Mesenchymal stem cell (in vitro differentiated cells and primary cell): Measurements from ENCODE around the gene SKP2.
"Not testable (repeated sequence)": the region's sequence is repeated elsewhere in the genome, so short reads cannot be mapped to it uniquely, and the experiment has no call there.

Experiments used
- DNase-seq: peaks from one replicate; pipeline ENCODE4 v3.0.0-alpha.2; 2013
- H2AFZ ChIP-seq: one replicate; pipeline ENCODE4 v1.6.1; 2013; ENCODE audit warnings: low read depth, mild to moderate bottlenecking, control low read depth, inconsistent platforms, low read length, moderate library complexity
- H2AK5ac ChIP-seq: 2 replicates; pipeline ENCODE4 v1.6.1; 2013; ENCODE audit warnings: low read length, moderate library complexity, mild to moderate bottlenecking, inconsistent platforms; ENCODE audit not compliant: severe bottlenecking
- H2BK120ac ChIP-seq: one replicate; pipeline ENCODE4 v1.6.1; 2013; ENCODE audit warnings: low read depth, mild to moderate bottlenecking, inconsistent platforms, low read length, moderate library complexity
- H2BK12ac ChIP-seq, 2 experiments: one replicate each; pipeline ENCODE4 v1.6.1; 2013; ENCODE audit warnings: inconsistent platforms in 2 of 2, low read length in 2 of 2, mild to moderate bottlenecking in 2 of 2, moderate library complexity in 2 of 2, control low read depth in 1 of 2
- H2BK15ac ChIP-seq: one replicate; pipeline ENCODE4 v1.6.1; 2013; ENCODE audit warnings: mild to moderate bottlenecking, low read depth, inconsistent platforms; ENCODE audit not compliant: poor library complexity, severe bottlenecking
- H2BK5ac ChIP-seq: 2 replicates; pipeline ENCODE4 v1.6.1; 2013; ENCODE audit warnings: low read depth, mild to moderate bottlenecking, low read length, control low read depth, inconsistent platforms; ENCODE audit not compliant: poor library complexity, severe bottlenecking
- H3K14ac ChIP-seq, 2 experiments: one replicate each; pipeline ENCODE4 v1.6.1; 2013; ENCODE audit warnings: inconsistent platforms in 2 of 2, low read length in 2 of 2, control low read depth in 1 of 2, mild to moderate bottlenecking in 1 of 2, moderate library complexity in 1 of 2
- H3K18ac ChIP-seq, 2 experiments: one replicate each; pipeline ENCODE4 v1.6.1; 2013; ENCODE audit warnings: inconsistent platforms in 2 of 2, low read length in 2 of 2, control low read depth in 1 of 2, low read depth in 1 of 2, mild to moderate bottlenecking in 1 of 2
- H3K23ac ChIP-seq, 2 experiments: one replicate each; pipeline ENCODE4 v1.6.1; 2013; ENCODE audit warnings: inconsistent platforms in 2 of 2, low read length in 2 of 2, mild to moderate bottlenecking in 2 of 2, moderate library complexity in 2 of 2, control low read depth in 1 of 2
- H3K27ac ChIP-seq: 2 replicates; pipeline ENCODE4 v1.5.1; 2013; ENCODE audit warnings: mild to moderate bottlenecking, moderate library complexity, low read length, control low read depth, inconsistent platforms; ENCODE audit not compliant: poor library complexity, severe bottlenecking
- H3K27me3 ChIP-seq, 2 experiments: 2 replicates each; pipeline versions ENCODE4 v1.6.1 to v1.7.0; 2013; ENCODE audit warnings: low read length in 2 of 2, mild to moderate bottlenecking in 2 of 2, moderate library complexity in 2 of 2, control low read depth in 1 of 2, inconsistent platforms in 1 of 2; ENCODE audit not compliant: control insufficient read depth in 1 of 2, insufficient read depth in 1 of 2
- H3K36me3 ChIP-seq, 2 experiments: 2 replicates each; pipeline versions ENCODE4 v1.6.1 to v1.7.0; 2013; ENCODE audit warnings: low read length in 2 of 2, control low read depth in 1 of 2, inconsistent platforms in 1 of 2, low read depth in 1 of 2, mild to moderate bottlenecking in 1 of 2; ENCODE audit not compliant: insufficient read depth in 2 of 2, control insufficient read depth in 1 of 2
- H3K4ac ChIP-seq, 2 experiments: one replicate each; pipeline ENCODE4 v1.6.1; 2013; ENCODE audit warnings: inconsistent platforms in 2 of 2, low read length in 2 of 2, mild to moderate bottlenecking in 2 of 2, moderate library complexity in 2 of 2, control low read depth in 1 of 2, low read depth in 1 of 2
- H3K4me1 ChIP-seq: 2 replicates; pipeline ENCODE4 v1.6.1; 2013; ENCODE audit warnings: low read depth, low read length, control low read depth; ENCODE audit not compliant: control insufficient read depth, insufficient read depth
- H3K4me2 ChIP-seq: 2 replicates; pipeline ENCODE4 v1.6.1; 2013; ENCODE audit warnings: low read length, mild to moderate bottlenecking, inconsistent platforms; ENCODE audit not compliant: poor library complexity, severe bottlenecking
- H3K4me3 ChIP-seq, 2 experiments: 2 replicates each; pipeline versions ENCODE4 v1.5.1 to v1.7.0; 2013; ENCODE audit warnings: low read length in 2 of 2, mild to moderate bottlenecking in 2 of 2, control low read depth in 1 of 2, low read depth in 1 of 2; ENCODE audit not compliant: insufficient read depth in 1 of 2
- H3K79me1 ChIP-seq: replicated peaks from 2 replicates; pipeline ENCODE4 v1.6.1; 2013; ENCODE audit warnings: mild to moderate bottlenecking, control low read depth, low read length, inconsistent platforms; ENCODE audit not compliant: poor library complexity, severe bottlenecking
- H3K9ac ChIP-seq: 2 replicates; pipeline ENCODE4 v1.7.0; 2013; ENCODE audit warnings: mild to moderate bottlenecking, low read length, moderate library complexity
- H3K9me3 ChIP-seq: 2 replicates; pipeline ENCODE4 v1.7.0; 2013; ENCODE audit warnings: mild to moderate bottlenecking, low read length; ENCODE audit not compliant: control insufficient read depth
- H4K8ac ChIP-seq: one replicate; pipeline ENCODE4 v1.6.1; 2013; ENCODE audit warnings: inconsistent platforms, mild to moderate bottlenecking, low read length, moderate library complexity
- H4K91ac ChIP-seq: one replicate; pipeline ENCODE4 v1.6.1; 2013; ENCODE audit warnings: mild to moderate bottlenecking, low read length, inconsistent platforms
- WGBS: methylation state at CpG from one replicate; pipeline ENCODE4 v1.1.7; 2013; ENCODE audit warnings: mixed read lengths; 5-methylcytosine and 5-hydroxymethylcytosine counted together

SKP2 gene

DNA sequence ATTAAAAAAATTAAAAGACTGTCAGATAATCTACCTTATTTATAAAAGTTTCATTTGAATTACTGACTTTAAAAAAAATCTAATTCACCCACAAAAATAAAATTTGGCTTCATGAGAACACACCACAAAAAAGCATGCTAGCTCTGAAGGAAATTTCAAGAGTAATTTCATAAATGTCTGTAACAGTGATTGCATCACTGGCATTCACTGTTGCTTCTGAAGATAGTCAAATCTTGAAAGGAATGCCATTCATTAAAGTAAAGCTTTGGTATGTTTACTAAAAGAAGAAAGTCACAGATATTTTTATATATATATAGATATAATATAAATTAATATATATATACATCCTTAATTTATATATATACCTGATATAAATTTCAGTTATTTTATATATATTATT, 46.4 kb downstream of the SKP2 start:
- Histone ChIP-seq H3K36me3 (peaks cover 2 to 77% of the 10 kb centered on the region in 2 experiments), H4K91ac (no peak overlapping the region), H3K9ac (no peak overlapping the region), H3K18ac (no peak overlapping the region), H2BK12ac (no peak overlapping the region), H3K79me1 (no peaks in the 10 kb centered on the region), H2BK5ac (no peak overlapping the region), H3K4me3 (no peak overlapping the region), H3K27ac (no peak overlapping the region), H2BK15ac (no peak overlapping the region), H3K4ac (no peak overlapping the region), H2AFZ (no peak overlapping the region), H3K14ac (no peak overlapping the region), H3K4me2 (no peak overlapping the region), H2AK5ac (no peak overlapping the region), H3K4me1 (no peaks in the 10 kb centered on the region), H3K23ac (no peak overlapping the region), H2BK120ac (no peak overlapping the region), H3K27me3 (no peaks in the 10 kb centered on the region), H4K8ac (no peak overlapping the region), H3K9me3 (no peaks in the 10 kb centered on the region)
- no peak for DNase-seq

DNA sequence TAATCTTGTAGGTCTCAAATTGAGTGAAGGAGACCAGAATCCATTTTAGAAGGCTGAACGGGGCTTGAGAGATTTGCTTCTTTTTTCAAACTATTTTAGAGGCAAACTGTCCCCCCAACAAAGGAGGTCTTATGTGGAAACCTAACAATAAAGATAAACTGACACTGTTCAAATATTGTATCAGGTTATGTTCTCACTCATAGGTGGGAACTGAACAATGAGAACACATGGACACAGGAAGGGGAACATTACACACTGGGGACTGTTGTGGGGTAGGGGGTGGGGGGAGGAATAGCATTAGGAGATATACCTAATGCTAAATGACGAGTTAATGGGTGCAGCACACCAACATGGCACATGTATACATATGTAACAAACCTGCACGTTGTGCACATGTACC, 46.9 kb downstream of the SKP2 start:
- H4K91ac ChIP-seq, H3K4me1 ChIP-seq, H3K18ac ChIP-seq, H3K23ac ChIP-seq, H2BK12ac ChIP-seq, H2BK15ac ChIP-seq, H2AFZ ChIP-seq, H3K4ac ChIP-seq, H3K14ac ChIP-seq, H3K4me3 ChIP-seq, H3K79me1 ChIP-seq, H2BK5ac ChIP-seq, H3K27ac ChIP-seq, H2BK120ac ChIP-seq, H3K9me3 ChIP-seq, H2AK5ac ChIP-seq, DNase-seq, H4K8ac ChIP-seq, H3K9ac ChIP-seq, H3K4me2 ChIP-seq, H3K27me3 ChIP-seq: not testable (repeated sequence)
- H3K36me3 ChIP-seq = peaks cover 2 to 77% of the 10 kb centered on the region in 2 experiments
- WGBS = no CpG with 5 or more reads among the region's 3 CpGs

DNA sequence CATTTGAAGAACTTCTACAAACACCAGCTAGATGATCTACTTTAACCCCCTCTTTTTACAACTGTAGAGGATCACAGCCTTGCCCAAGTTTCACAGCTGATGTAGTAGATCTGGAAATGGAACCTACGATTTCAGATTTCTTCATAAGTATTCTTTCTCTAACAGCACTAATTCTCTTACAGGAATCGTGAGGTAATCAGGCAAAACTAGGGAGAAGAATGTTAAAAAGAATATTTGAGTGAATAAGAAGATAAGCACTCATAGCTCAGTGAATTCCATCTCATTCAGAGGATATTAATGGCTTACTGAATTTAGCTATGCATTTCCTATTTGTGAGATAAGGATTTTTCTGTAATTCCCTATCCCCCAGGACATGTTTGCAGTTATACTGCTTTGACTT, 47.7 kb downstream of the SKP2 start:
- Histone ChIP-seq H3K79me1 (no peaks in the 10 kb centered on the region), H4K91ac (no peak overlapping the region), H2AFZ (no peak overlapping the region), H3K4ac (no peak overlapping the region), H3K4me1 (no peaks in the 10 kb centered on the region), H2BK12ac (no peak overlapping the region), H3K9me3 (no peaks in the 10 kb centered on the region), H3K4me3 (no peak overlapping the region), H3K9ac (no peak overlapping the region), H3K27me3 (no peaks in the 10 kb centered on the region), H3K36me3 (peaks cover 2 to 72% of the 10 kb centered on the region in 2 experiments), H3K18ac (no peak overlapping the region), H3K23ac (no peak overlapping the region), H3K4me2 (no peak overlapping the region), H2BK120ac (no peak overlapping the region), H3K14ac (no peak overlapping the region), H3K27ac (no peak overlapping the region), H2BK5ac (no peak overlapping the region), H2BK15ac (no peak overlapping the region), H4K8ac (no peak overlapping the region), H2AK5ac (no peak overlapping the region)
- 100% methylated on average over 1 of the region's 2 CpGs for WGBS
- DNase-seq = no peak

DNA sequence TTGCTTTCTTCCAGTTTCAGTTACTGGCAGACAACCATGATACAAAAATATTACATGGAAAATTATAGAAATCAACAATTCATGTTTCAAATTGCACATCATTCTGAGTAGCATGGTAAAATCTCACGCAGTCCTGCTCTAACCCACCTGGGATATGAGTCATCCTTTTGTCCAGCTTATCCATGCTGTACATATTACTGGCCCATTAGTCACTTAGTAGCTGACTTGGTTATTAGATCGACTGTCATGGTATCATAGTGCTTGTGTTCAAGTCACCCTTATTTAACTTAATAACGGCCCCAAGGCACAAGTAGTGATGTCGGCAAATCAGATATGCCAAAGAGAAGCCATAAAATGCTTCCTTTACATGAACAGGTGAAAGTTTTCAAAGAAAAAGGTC, 48.6 kb downstream of the SKP2 start:
- WGBS = 92% methylated on average over 4 of the region's 4 CpGs
- no peak overlapping the region for H3K23ac ChIP-seq
- peaks cover 2 to 72% of the 10 kb centered on the region in 2 experiments for H3K36me3 ChIP-seq
- no peak overlapping the region for H4K91ac ChIP-seq
- H2BK15ac ChIP-seq = no peak overlapping the region
- no peak overlapping the region for H3K14ac ChIP-seq
- no peak overlapping the region for H3K18ac ChIP-seq
- DNase-seq = no peak
- no peak overlapping the region for H2BK120ac ChIP-seq
- H2BK5ac ChIP-seq = no peak overlapping the region
- H2BK12ac ChIP-seq = no peak overlapping the region
- H4K8ac ChIP-seq = no peak overlapping the region
- H3K79me1 ChIP-seq = peaks cover 4% of the 10 kb centered on the region
- no peak overlapping the region for H3K4me2 ChIP-seq
- no peak overlapping the region for H2AK5ac ChIP-seq
- H3K9ac ChIP-seq = no peak overlapping the region
- no peak overlapping the region for H3K27ac ChIP-seq
- H3K4me1 ChIP-seq = no peaks in the 10 kb centered on the region
- no peak overlapping the region for H3K4me3 ChIP-seq
- H3K27me3 ChIP-seq = no peaks in the 10 kb centered on the region
- no peaks in the 10 kb centered on the region for H3K9me3 ChIP-seq
- no peak overlapping the region for H2AFZ ChIP-seq
- H3K4ac ChIP-seq = no peak overlapping the region
